HS-5 (cell line): ENCODE measurements around the gene COBL.

Source experiments
- DNase-seq: peaks from one replicate; pipeline ENCODE4 v3.0.0-alpha.2; 2012; ENCODE audit warnings: low read depth

The COBL gene

GRCh38 chr7:51045319-51046102 lies 271.1 kb downstream of the COBL start:
- DNase-seq: peak; percentile 86

DNA sequence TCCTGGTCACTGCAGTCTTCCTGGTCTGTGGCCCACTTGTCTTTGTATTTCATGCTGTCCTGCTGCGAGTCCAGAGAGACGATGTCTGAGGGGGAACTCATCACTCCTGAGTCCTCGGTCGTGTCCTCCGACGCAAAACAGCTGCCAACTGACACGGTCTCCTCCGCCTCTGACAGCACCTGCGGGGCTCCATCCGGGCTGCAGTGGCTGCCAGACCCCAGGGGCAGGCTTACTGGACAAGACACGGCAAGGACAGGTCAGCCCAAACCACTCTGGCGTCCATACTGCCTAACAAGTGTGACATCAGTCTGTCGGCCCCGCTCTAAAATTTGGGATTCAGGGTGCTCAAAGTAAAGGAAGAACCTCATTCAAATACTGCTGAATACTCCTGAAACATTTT lies 273.1 kb downstream of the COBL start:
- DNase-seq: no peak

GRCh38 chr7:51040787-51041186 lies 275.8 kb downstream of the COBL start:
- peak; percentile 75 for DNase-seq

GRCh38 chr7:51038573-51038972 lies 278.0 kb downstream of the COBL start:
- DNase-seq: no peak

DNA sequence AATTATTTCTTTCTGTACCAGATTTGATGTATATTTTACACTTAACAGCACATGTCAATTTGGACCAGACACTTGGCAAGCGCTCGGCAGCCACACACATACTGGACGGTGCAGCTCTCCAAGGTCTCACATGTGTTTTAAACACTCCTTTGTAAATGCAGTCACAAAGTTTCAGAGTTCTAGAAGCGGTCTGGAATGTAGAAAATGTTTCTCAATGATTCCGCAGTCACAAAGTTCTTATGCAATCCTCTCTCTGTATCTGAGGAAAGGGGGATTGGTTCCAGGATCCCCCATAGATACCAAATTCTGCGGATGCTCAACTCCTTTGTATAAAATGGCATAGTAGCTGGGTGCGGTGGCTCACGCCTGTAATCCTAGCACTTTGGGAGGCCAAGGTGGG lies 280.9 kb downstream of the COBL start:
- no peak for DNase-seq

DNA sequence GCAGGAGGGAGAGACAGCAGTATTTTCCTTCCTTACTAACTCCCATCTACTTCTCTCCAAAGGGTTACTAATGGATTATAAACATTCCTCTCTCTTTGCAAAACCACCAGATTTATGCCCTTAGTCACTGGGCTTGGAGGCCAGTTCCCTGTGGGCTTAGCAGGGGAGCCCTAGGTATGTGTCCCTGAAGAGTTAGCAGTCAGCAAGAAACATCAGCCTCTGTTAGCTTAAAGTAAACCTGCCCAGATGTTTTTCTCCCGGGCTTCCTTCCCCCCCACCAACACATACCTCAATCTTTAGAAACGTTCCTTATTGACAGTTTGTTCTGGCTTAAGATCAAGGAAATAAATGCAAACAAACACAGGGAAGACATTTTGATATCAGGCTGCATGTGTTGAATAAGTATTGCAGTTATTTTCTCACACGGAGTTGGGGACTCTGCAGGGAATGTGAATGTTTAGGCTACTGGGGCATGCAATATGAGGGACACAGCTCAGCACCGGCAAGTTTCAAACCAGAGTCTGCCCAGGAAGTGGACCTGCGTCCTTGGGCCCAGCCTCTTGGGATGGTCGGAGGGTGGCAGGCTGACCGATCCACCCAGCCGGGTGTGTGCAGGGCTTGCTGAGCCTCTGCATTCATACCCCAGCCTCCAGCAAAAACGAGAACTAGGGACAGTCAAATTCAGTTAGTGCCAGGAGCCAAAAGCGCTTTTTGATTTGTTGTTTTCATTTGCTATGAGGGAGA lies 281.9 kb downstream of the COBL start:
- peak; percentile 70 for DNase-seq

DNA sequence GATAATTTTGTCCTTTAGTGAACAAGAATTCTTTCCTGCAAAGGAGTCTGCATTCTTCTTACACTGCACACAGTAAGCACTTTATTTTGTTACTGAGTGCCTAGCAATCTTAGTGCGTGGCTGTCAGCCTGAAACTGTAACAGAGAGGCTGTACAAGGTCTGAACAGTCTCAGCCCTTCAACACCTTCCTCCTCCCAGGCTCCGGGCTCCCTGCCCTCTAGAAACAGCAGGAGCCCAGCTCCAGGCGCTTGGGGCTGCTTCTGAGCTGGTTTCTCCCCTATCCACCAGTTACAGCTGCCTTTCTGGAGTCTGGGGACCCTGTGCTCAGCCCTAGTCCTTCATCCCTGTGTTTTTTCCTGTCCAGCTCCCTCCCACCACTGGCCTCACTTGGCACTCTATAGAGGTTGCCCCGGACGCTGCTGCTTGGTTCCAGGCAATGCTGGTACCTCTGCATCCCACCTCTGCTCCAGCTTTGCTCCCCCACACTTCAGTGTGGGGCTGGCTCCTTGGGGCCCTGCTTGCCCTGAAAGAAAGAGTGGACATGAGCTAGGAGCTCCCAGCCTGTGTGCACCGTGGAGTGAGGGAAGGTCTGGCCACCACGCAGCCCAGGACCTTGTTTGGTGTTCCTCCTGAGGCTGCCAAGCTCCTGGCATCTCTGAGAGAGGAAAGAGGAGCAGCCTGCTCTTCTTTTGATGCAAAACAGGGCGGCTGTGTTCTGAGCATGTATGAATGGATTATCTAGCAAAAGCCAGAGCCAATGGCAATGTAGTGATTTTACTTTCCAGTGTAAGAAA lies 282.7 kb downstream of the COBL start:
- no peak for DNase-seq

GRCh38 chr7:51031791-51032515 lies 284.7 kb downstream of the COBL start:
- DNase-seq: no peak

DNA sequence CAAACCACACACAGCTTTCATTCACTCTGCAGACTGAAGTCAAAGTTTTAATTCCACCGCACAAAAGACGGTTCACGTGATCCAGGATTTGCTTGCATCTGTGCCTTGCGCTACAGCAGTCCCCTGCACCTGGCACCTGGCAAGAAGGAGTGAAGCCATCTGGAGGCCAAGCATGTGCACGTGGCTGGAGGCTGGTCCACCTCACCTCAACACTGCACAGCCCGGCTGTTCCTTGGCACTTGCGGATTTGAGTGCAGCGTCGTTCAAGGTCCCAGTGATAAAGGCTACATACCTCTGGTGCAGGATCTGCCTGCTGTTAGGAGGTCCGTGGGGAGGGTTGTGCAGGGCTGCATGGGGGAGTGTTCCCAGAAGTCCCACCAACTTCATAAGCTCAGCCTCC lies 285.4 kb downstream of the COBL start:
- DNase-seq: no peak

DNA sequence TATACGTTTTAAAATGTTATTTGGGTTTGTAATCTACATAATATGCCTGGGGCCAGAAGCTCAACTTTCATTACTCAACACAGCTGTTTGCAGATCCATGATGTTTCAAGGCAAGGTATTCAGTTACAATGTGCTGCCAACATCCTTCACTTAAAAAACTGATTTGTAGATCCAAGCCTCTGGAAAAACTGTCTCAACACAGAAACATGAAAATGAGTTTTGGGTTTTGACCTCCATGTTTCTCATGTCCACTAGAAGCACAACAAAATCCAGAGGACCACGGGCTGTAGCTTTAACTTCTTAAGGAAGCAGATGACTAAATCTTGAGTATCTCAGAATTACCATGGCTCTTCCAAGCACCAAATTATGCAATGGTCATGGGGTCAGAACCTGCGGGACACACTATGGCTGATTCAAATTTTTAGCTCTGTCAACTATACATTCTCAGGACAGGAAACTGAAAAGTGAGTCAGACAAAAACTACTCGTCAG lies 286.9 kb downstream of the COBL start:
- DNase-seq: peak; percentile 90

GRCh38 chr7:51029131-51029530 lies 287.5 kb downstream of the COBL start:
- DNase-seq: no peak

DNA sequence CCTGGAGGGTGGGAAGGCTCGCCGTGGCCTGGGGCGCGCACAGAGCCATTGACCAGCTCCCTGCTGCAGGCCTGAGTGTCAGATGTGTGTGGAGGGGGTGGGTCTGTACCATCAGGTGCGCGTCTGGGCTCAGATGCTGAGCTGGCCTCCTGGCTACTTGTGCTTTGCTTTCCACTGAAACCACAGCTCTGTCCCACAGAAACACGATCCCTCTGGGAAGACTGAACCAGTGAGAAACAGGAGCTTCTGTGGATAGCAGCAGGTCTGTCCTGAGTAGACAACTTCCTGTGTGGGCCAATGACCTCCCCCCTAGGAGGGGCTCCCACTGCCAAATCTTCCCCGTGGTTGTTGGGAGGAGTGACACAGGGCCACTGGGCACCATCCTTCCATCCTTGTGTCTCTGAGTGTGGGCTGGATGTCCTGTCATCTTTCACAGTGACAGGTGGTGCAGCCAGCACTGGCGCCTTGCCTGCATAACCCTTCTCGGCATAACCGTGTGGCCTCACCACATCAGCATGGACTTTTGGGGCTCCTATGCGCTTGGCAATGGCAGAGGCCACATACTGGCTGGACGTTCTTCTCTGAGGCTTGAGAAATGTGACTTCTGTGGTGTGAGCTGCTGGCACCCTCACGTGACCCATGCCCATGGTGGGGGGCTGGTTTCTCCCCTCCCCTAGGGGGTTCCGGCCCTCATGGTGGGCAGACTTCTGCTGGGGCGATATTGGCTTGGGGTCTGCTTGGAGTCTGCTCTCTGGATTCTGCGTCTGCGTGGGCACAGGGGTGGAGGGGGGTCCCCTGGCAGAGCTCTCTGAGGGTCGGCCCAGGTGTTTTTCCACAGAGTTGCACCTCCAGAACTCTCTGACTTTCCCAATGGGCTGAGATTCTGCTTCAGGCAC lies 288.4 kb downstream of the COBL start:
- no peak for DNase-seq

GRCh38 chr7:51027106-51027934 lies 289.3 kb downstream of the COBL start:
- no peak for DNase-seq

- no peak for DNase-seq
Observed at GRCh38 chr7:51026341-51026740, 290.3 kb downstream of the COBL start.

- no peak for DNase-seq
Observed at GRCh38 chr7:51025668-51026067, 290.9 kb downstream of the COBL start.

GRCh38 chr7:51024867-51025266 lies 291.7 kb downstream of the COBL start:
- no peak for DNase-seq

- DNase-seq: no peak
Observed at GRCh38 chr7:51023547-51023946, 293.1 kb downstream of the COBL start.

GRCh38 chr7:51022821-51023220 lies 293.8 kb downstream of the COBL start:
- DNase-seq: no peak

- DNase-seq: no peak
Observed at GRCh38 chr7:51021906-51022570, 294.6 kb downstream of the COBL start.
